NCI-H2107 treated with DMSO at 0.1 percent for 48 hours (cell line): Measurements from ENCODE around the gene SPINK7.

Experiments used
- DNase-seq: peaks from one replicate; lab custom pipeline; 2025; ENCODE audit not compliant: unreplicated experiment; lab: John Stamatoyannopoulos, UW

The SPINK7 gene

GRCh38 chr5:148343603-148344487 is 31.6 kb downstream of the SPINK7 start:
- DNase-seq = no peak

GRCh38 chr5:148347706-148348105 is 35.5 kb downstream of the SPINK7 start:
- no peak for DNase-seq

GRCh38 chr5:148352696-148353095 is 40.5 kb downstream of the SPINK7 start:
- DNase-seq = no peak

GRCh38 chr5:148353634-148354033 is 41.4 kb downstream of the SPINK7 start:
- DNase-seq = no peak

GRCh38 chr5:148364343-148364742 is 52.1 kb downstream of the SPINK7 start:
- no peak for DNase-seq
